Measurements from ENCODE around the gene MIEN1.

The MIEN1 gene

GRCh38 chr17:39719563-39720355 lies 10.6 kb downstream of the MIEN1 start:
- H3K9ac ChIP-seq (ENCODE audit: low read length): no peak overlapping the region
- no peak overlapping the region for H3K18ac ChIP-seq (ENCODE audit: low read length)
- no peaks in the 10 kb centered on the region for H3K27me3 ChIP-seq (ENCODE audit: insufficient read depth, low read length, poor library complexity)
- H2AK5ac ChIP-seq (ENCODE audit: low read length): no peak overlapping the region
- H2BK5ac ChIP-seq (ENCODE audit: low read length): no peak overlapping the region
- H3K4me3 ChIP-seq (ENCODE audit: low read length): no peak overlapping the region
- no peaks in the 10 kb centered on the region for H3K79me2 ChIP-seq (ENCODE audit: control insufficient read depth, insufficient read depth, low read length)
- no peak overlapping the region for H4K5ac ChIP-seq (ENCODE audit: low read length)
- WGBS (ENCODE audit: extremely low coverage, insufficient coverage, low lambda C conversion rate): no CpG with 5 or more reads among the region's 7 CpGs
- H3K79me1 ChIP-seq (ENCODE audit: low read length): no peaks in the 10 kb centered on the region
- no peak overlapping the region for H4K8ac ChIP-seq (ENCODE audit: low read depth, low read length)
- H2BK15ac ChIP-seq (replicated peaks; ENCODE audit: low read depth): no peak overlapping the region
- H3K36me3 ChIP-seq (ENCODE audit: control insufficient read depth, insufficient read depth, low read length): peaks cover 4% of the 10 kb centered on the region
- no peak overlapping the region for H3K23ac ChIP-seq (ENCODE audit: low read length)
- H3K4me1 ChIP-seq (ENCODE audit: control insufficient read depth, low read depth, low read length): no peaks in the 10 kb centered on the region
- H3K4me2 ChIP-seq (ENCODE audit: low read length): no peak overlapping the region
- H3K56ac ChIP-seq (ENCODE audit: low read length): no peak overlapping the region
- no peak overlapping the region for H3K27ac ChIP-seq (ENCODE audit: low read depth, low read length)
- no peak overlapping the region for H2BK120ac ChIP-seq (ENCODE audit: low read depth, low read length)
- DNase-seq: no peak
- H3K4ac ChIP-seq (ENCODE audit: low read depth, low read length): no peak overlapping the region

- Histone ChIP-seq H3K56ac (ENCODE audit: low read length) (no peak overlapping the region), H2AK5ac (ENCODE audit: low read length) (no peak overlapping the region), H3K4me1 (ENCODE audit: control insufficient read depth, low read depth, low read length) (no peaks in the 10 kb centered on the region), H3K9ac (ENCODE audit: low read length) (no peak overlapping the region), H3K27ac (ENCODE audit: low read depth, low read length) (no peak overlapping the region), H2BK15ac (replicated peaks; ENCODE audit: low read depth) (no peak overlapping the region), H4K5ac (ENCODE audit: low read length) (no peak overlapping the region), H2BK5ac (ENCODE audit: low read length) (no peak overlapping the region), H3K4me3 (ENCODE audit: low read length) (no peak overlapping the region), H3K79me1 (ENCODE audit: low read length) (no peaks in the 10 kb centered on the region), H2BK120ac (ENCODE audit: low read depth, low read length) (no peak overlapping the region), H3K79me2 (ENCODE audit: control insufficient read depth, insufficient read depth, low read length) (no peaks in the 10 kb centered on the region), H3K4ac (ENCODE audit: low read depth, low read length) (no peak overlapping the region), H3K27me3 (ENCODE audit: insufficient read depth, low read length, poor library complexity) (no peaks in the 10 kb centered on the region), H3K36me3 (ENCODE audit: control insufficient read depth, insufficient read depth, low read length) (peaks cover 3% of the 10 kb centered on the region), H4K8ac (ENCODE audit: low read depth, low read length) (no peak overlapping the region), H3K18ac (ENCODE audit: low read length) (no peak overlapping the region), H3K4me2 (ENCODE audit: low read length) (no peak overlapping the region), H3K23ac (ENCODE audit: low read length) (no peak overlapping the region)
- WGBS (ENCODE audit: extremely low coverage, insufficient coverage, low lambda C conversion rate): no CpG with 5 or more reads among the region's 6 CpGs
- no peak for DNase-seq
Observed at GRCh38 chr17:39717660-39718059, 12.7 kb downstream of the MIEN1 start.

- no peak overlapping the region for H2BK120ac ChIP-seq (ENCODE audit: low read depth, low read length)
- H2BK5ac ChIP-seq (ENCODE audit: low read length): no peak overlapping the region
- no peak overlapping the region for H3K4me2 ChIP-seq (ENCODE audit: low read length)
- no peak overlapping the region for H4K5ac ChIP-seq (ENCODE audit: low read length)
- no peak overlapping the region for H3K23ac ChIP-seq (ENCODE audit: low read length)
- H3K79me1 ChIP-seq (ENCODE audit: low read length): no peaks in the 10 kb centered on the region
- no peaks in the 10 kb centered on the region for H3K4me1 ChIP-seq (ENCODE audit: control insufficient read depth, low read depth, low read length)
- no peak overlapping the region for H3K18ac ChIP-seq (ENCODE audit: low read length)
- no peaks in the 10 kb centered on the region for H3K27me3 ChIP-seq (ENCODE audit: insufficient read depth, low read length, poor library complexity)
- H3K27ac ChIP-seq (ENCODE audit: low read depth, low read length): no peak overlapping the region
- H2AK5ac ChIP-seq (ENCODE audit: low read length): no peak overlapping the region
- no peak overlapping the region for H3K9ac ChIP-seq (ENCODE audit: low read length)
- no peak overlapping the region for H2BK15ac ChIP-seq (replicated peaks; ENCODE audit: low read depth)
- H3K56ac ChIP-seq (ENCODE audit: low read length): no peak overlapping the region
- H3K79me2 ChIP-seq (ENCODE audit: control insufficient read depth, insufficient read depth, low read length): no peaks in the 10 kb centered on the region
- no peak for DNase-seq
- H4K8ac ChIP-seq (ENCODE audit: low read depth, low read length): no peak overlapping the region
- H3K4ac ChIP-seq (ENCODE audit: low read depth, low read length): no peak overlapping the region
- no peak overlapping the region for H3K4me3 ChIP-seq (ENCODE audit: low read length)
- peaks cover 3% of the 10 kb centered on the region for H3K36me3 ChIP-seq (ENCODE audit: control insufficient read depth, insufficient read depth, low read length)
- WGBS (ENCODE audit: extremely low coverage, insufficient coverage, low lambda C conversion rate): no CpG with 5 or more reads among the region's 11 CpGs
Observed at GRCh38 chr17:39716879-39717536, 13.3 kb downstream of the MIEN1 start.

- no peak overlapping the region for H4K8ac ChIP-seq (ENCODE audit: low read depth, low read length)
- no CpG with 5 or more reads among the region's 15 CpGs for WGBS (ENCODE audit: extremely low coverage, insufficient coverage, low lambda C conversion rate)
- H3K4me1 ChIP-seq (ENCODE audit: control insufficient read depth, low read depth, low read length): no peaks in the 10 kb centered on the region
- H3K9ac ChIP-seq (ENCODE audit: low read length): no peak overlapping the region
- H3K27me3 ChIP-seq (ENCODE audit: insufficient read depth, low read length, poor library complexity): no peaks in the 10 kb centered on the region
- H3K36me3 ChIP-seq (ENCODE audit: control insufficient read depth, insufficient read depth, low read length): peaks cover 5% of the 10 kb centered on the region
- H3K27ac ChIP-seq (ENCODE audit: low read depth, low read length): no peak overlapping the region
- no peaks in the 10 kb centered on the region for H3K79me1 ChIP-seq (ENCODE audit: low read length)
- H3K4ac ChIP-seq (ENCODE audit: low read depth, low read length): no peak overlapping the region
- no peak overlapping the region for H2BK5ac ChIP-seq (ENCODE audit: low read length)
- H3K4me3 ChIP-seq (ENCODE audit: low read length): no peak overlapping the region
- H3K18ac ChIP-seq (ENCODE audit: low read length): no peak overlapping the region
- H3K56ac ChIP-seq (ENCODE audit: low read length): no peak overlapping the region
- H2BK15ac ChIP-seq (replicated peaks; ENCODE audit: low read depth): no peak overlapping the region
- H4K5ac ChIP-seq (ENCODE audit: low read length): no peak overlapping the region
- H2BK120ac ChIP-seq (ENCODE audit: low read depth, low read length): no peak overlapping the region
- H3K79me2 ChIP-seq (ENCODE audit: control insufficient read depth, insufficient read depth, low read length): no peaks in the 10 kb centered on the region
- no peak overlapping the region for H3K4me2 ChIP-seq (ENCODE audit: low read length)
- no peak overlapping the region for H3K23ac ChIP-seq (ENCODE audit: low read length)
- no peak for DNase-seq
- H2AK5ac ChIP-seq (ENCODE audit: low read length): no peak overlapping the region
Observed at GRCh38 chr17:39716073-39716818, 14.1 kb downstream of the MIEN1 start.

GRCh38 chr17:39715375-39716072 lies 14.8 kb downstream of the MIEN1 start:
- no peak overlapping the region for H2BK15ac ChIP-seq (replicated peaks; ENCODE audit: low read depth)
- DNase-seq: no peak
- no peak overlapping the region for H3K4ac ChIP-seq (ENCODE audit: low read depth, low read length)
- no peaks in the 10 kb centered on the region for H3K27me3 ChIP-seq (ENCODE audit: insufficient read depth, low read length, poor library complexity)
- H3K56ac ChIP-seq (ENCODE audit: low read length): no peak overlapping the region
- no peak overlapping the region for H2BK120ac ChIP-seq (ENCODE audit: low read depth, low read length)
- H3K9ac ChIP-seq (ENCODE audit: low read length): no peak overlapping the region
- peaks cover 5% of the 10 kb centered on the region for H3K36me3 ChIP-seq (ENCODE audit: control insufficient read depth, insufficient read depth, low read length)
- H3K4me1 ChIP-seq (ENCODE audit: control insufficient read depth, low read depth, low read length): no peaks in the 10 kb centered on the region
- H4K5ac ChIP-seq (ENCODE audit: low read length): no peak overlapping the region
- H2AK5ac ChIP-seq (ENCODE audit: low read length): no peak overlapping the region
- H3K4me3 ChIP-seq (ENCODE audit: low read length): no peak overlapping the region
- no peak overlapping the region for H3K23ac ChIP-seq (ENCODE audit: low read length)
- H3K18ac ChIP-seq (ENCODE audit: low read length): no peak overlapping the region
- no peak overlapping the region for H3K27ac ChIP-seq (ENCODE audit: low read depth, low read length)
- no peaks in the 10 kb centered on the region for H3K79me1 ChIP-seq (ENCODE audit: low read length)
- no CpG with 5 or more reads among the region's 18 CpGs for WGBS (ENCODE audit: extremely low coverage, insufficient coverage, low lambda C conversion rate)
- no peak overlapping the region for H3K4me2 ChIP-seq (ENCODE audit: low read length)
- H2BK5ac ChIP-seq (ENCODE audit: low read length): no peak overlapping the region
- no peaks in the 10 kb centered on the region for H3K79me2 ChIP-seq (ENCODE audit: control insufficient read depth, insufficient read depth, low read length)
- H4K8ac ChIP-seq (ENCODE audit: low read depth, low read length): no peak overlapping the region

Data from mesendoderm (in vitro differentiated cells).